HL-60 (cell line): ENCODE measurements around the gene PIAS4.

ENCODE experiments used
- CTCF ChIP-seq: IDR thresholded peaks from one replicate; pipeline ENCODE4 v1.5.1; 2011; ENCODE audit warnings: low read length, control low read depth, inconsistent platforms; ENCODE audit not compliant: insufficient read depth
- GABPA ChIP-seq: IDR thresholded peaks from 2 replicates; pipeline ENCODE4 v1.6.1; 2012; ENCODE audit warnings: low read depth

GRCh38 chr19:4030981-4031380 is 23.4 kb downstream of the PIAS4 start:
- TF ChIP-seq CTCF (no peak), GABPA (no peak)
